H9 (cell line): ENCODE measurements around the gene MYRF. TPM values are rescaled to one million over a fixed set of nuclear protein-coding genes. Genes with fewer than 3 reads are reported as not detected.

Experiments
- DNase-seq: peaks from one replicate; pipeline ENCODE4 v3.0.0-alpha.2; 2017
- H2AFZ ChIP-seq: one replicate; pipeline ENCODE4 v1.6.1; 2013; ENCODE audit warnings: mild to moderate bottlenecking, low read length, control low read depth, moderate library complexity
- H2AK5ac ChIP-seq: 2 replicates; pipeline ENCODE4 v1.6.1; 2013; ENCODE audit warnings: low read length, control low read depth, mixed read lengths; ENCODE audit not compliant: insufficient read length
- H2BK120ac ChIP-seq: one replicate; pipeline ENCODE4 v1.6.1; 2013; ENCODE audit warnings: low read depth, mild to moderate bottlenecking, low read length, control low read depth, inconsistent platforms; ENCODE audit not compliant: poor library complexity, severe bottlenecking
- H2BK12ac ChIP-seq: 2 replicates; pipeline ENCODE4 v1.6.1; 2013; ENCODE audit warnings: low read length, control low read depth, mixed read lengths, low read depth; ENCODE audit not compliant: insufficient read length
- H2BK15ac ChIP-seq: 2 replicates; pipeline ENCODE4 v1.6.1; 2013; ENCODE audit warnings: low read depth, low read length, control low read depth
- H2BK20ac ChIP-seq: one replicate; pipeline ENCODE4 v1.6.1; 2013; ENCODE audit warnings: low read depth, mild to moderate bottlenecking, low read length, control low read depth, inconsistent platforms; ENCODE audit not compliant: poor library complexity, severe bottlenecking
- H2BK5ac ChIP-seq: 2 replicates; pipeline ENCODE4 v1.6.1; 2013; ENCODE audit warnings: low read length, control low read depth, mixed read lengths; ENCODE audit not compliant: insufficient read length
- H3K14ac ChIP-seq: 2 replicates; pipeline ENCODE4 v1.6.1; 2013; ENCODE audit warnings: low read length, control low read depth; ENCODE audit not compliant: insufficient read depth
- H3K18ac ChIP-seq: 2 replicates; pipeline ENCODE4 v1.6.1; 2013; ENCODE audit warnings: low read depth, mild to moderate bottlenecking, mixed read lengths, low read length, control low read depth; ENCODE audit not compliant: insufficient read length
- H3K23ac ChIP-seq: 2 replicates; pipeline ENCODE4 v1.6.1; 2013; ENCODE audit warnings: low read length, control low read depth, mixed read lengths, low read depth; ENCODE audit not compliant: insufficient read length
- H3K23me2 ChIP-seq: 2 replicates; pipeline ENCODE4 v1.6.1; 2013; ENCODE audit warnings: low read depth, mild to moderate bottlenecking, mixed read lengths, low read length, control low read depth; ENCODE audit not compliant: insufficient read length, poor library complexity, severe bottlenecking
- H3K27ac ChIP-seq: 2 replicates; pipeline ENCODE4 v1.5.1; 2013; ENCODE audit warnings: low read length, control low read depth, mixed read lengths, low read depth; ENCODE audit not compliant: insufficient read length
- H3K27me3 ChIP-seq: 2 replicates; pipeline ENCODE4 v1.6.1; 2013; ENCODE audit warnings: low read length, control low read depth, inconsistent platforms; ENCODE audit not compliant: insufficient read depth
- H3K4ac ChIP-seq: 2 replicates; pipeline ENCODE4 v1.6.1; 2013; ENCODE audit warnings: low read depth, mild to moderate bottlenecking, control low read depth, inconsistent platforms, low read length, moderate library complexity
- H3K4me1 ChIP-seq: 2 replicates; pipeline ENCODE4 v1.6.1; 2013; ENCODE audit warnings: low read length, control low read depth, inconsistent platforms; ENCODE audit not compliant: insufficient read depth
- H3K4me2 ChIP-seq: 2 replicates; pipeline ENCODE4 v1.6.1; 2013; ENCODE audit warnings: low read length, control low read depth, mixed read lengths; ENCODE audit not compliant: insufficient read length, insufficient read depth
- H3K56ac ChIP-seq: 2 replicates; pipeline ENCODE4 v1.6.1; 2013; ENCODE audit warnings: low read depth, mild to moderate bottlenecking, mixed read lengths, low read length, control low read depth; ENCODE audit not compliant: insufficient read length
- H3K79me1 ChIP-seq: 2 replicates; pipeline ENCODE4 v1.6.1; 2013; ENCODE audit warnings: low read depth, mild to moderate bottlenecking, moderate library complexity, low read length, control low read depth, inconsistent platforms; ENCODE audit not compliant: insufficient read depth, poor library complexity, severe bottlenecking
- H3K79me2 ChIP-seq: 2 replicates; pipeline ENCODE4 v1.6.1; 2013; ENCODE audit warnings: low read length, control low read depth, inconsistent platforms; ENCODE audit not compliant: insufficient read depth
- H3K9ac ChIP-seq: 2 replicates; pipeline ENCODE4 v1.6.1; 2013; ENCODE audit warnings: low read length, control low read depth, mixed read lengths; ENCODE audit not compliant: insufficient read length; ENCODE audit errors: extremely low read depth
- H3K9me3 ChIP-seq: one replicate; pipeline ENCODE4 v1.6.1; 2013; ENCODE audit warnings: low read depth, low read length, inconsistent platforms; ENCODE audit not compliant: control insufficient read depth
- H3T11ph ChIP-seq: one replicate; pipeline ENCODE4 v1.6.1; 2013; ENCODE audit warnings: mild to moderate bottlenecking, low read length, control low read depth, inconsistent platforms
- H4K20me1 ChIP-seq: one replicate; pipeline ENCODE4 v1.6.1; 2013; ENCODE audit not compliant: control insufficient read depth, insufficient read length, insufficient read depth
- H4K5ac ChIP-seq: 2 replicates; pipeline ENCODE4 v1.6.1; 2013; ENCODE audit warnings: low read depth, mild to moderate bottlenecking, mixed read lengths, low read length, control low read depth; ENCODE audit not compliant: insufficient read length
- H4K8ac ChIP-seq: replicated peaks from 2 replicates; pipeline ENCODE4 v1.6.1; 2013; ENCODE audit warnings: low read length, control low read depth, mixed read lengths, low read depth; ENCODE audit not compliant: insufficient read length
- H4K91ac ChIP-seq: 2 replicates; pipeline ENCODE4 v1.6.1; 2013; ENCODE audit warnings: low read depth, mild to moderate bottlenecking, moderate library complexity, mixed read lengths, low read length, control low read depth; ENCODE audit not compliant: insufficient read length
- H3K27ac Mint-ChIP-seq, 3 experiments: 2 replicates in 2 of 3; 3 replicates in 1 of 3; pipeline ENCODE4 v1.8.0; 2020 to 2021; ENCODE audit warnings: mixed read lengths in 3 of 3, mild to moderate bottlenecking in 1 of 3, moderate library complexity in 1 of 3
- H3K27me3 Mint-ChIP-seq: 2 replicates; pipeline ENCODE4 v1.8.0; 2021; ENCODE audit warnings: low read depth, mild to moderate bottlenecking, moderate library complexity, mixed read lengths
- H3K36me3 Mint-ChIP-seq, 3 experiments: 2 replicates in 2 of 3; 3 replicates in 1 of 3; pipeline ENCODE4 v1.8.0; 2020 to 2021; ENCODE audit warnings: low read depth in 3 of 3, mixed read lengths in 3 of 3; ENCODE audit not compliant: insufficient read depth in 1 of 3
- H3K4me1 Mint-ChIP-seq, 2 experiments: 2 replicates each; pipeline ENCODE4 v1.8.0; 2020; ENCODE audit warnings: mixed read lengths in 2 of 2
- H3K4me3 Mint-ChIP-seq, 2 experiments: 2 replicates in 1 of 2; 3 replicates in 1 of 2; pipeline ENCODE4 v1.8.0; 2020 to 2021; ENCODE audit warnings: mild to moderate bottlenecking in 2 of 2, mixed read lengths in 2 of 2, moderate library complexity in 1 of 2
- H3K9me3 Mint-ChIP-seq, 2 experiments: 2 replicates in 1 of 2; 3 replicates in 1 of 2; pipeline ENCODE4 v1.8.0; 2020; ENCODE audit warnings: mild to moderate bottlenecking in 2 of 2, mixed read lengths in 2 of 2, moderate library complexity in 1 of 2
- WGBS: extraction: QIAGEN DNeasy Blood & Tissue Kit; methylation state at CpG from one replicate; pipeline ENCODE4 v1.1.7; 2013; ENCODE audit warnings: missing lambda C conversion rate, low lambda C conversion rate, mixed read lengths; ENCODE audit not compliant: insufficient read length; ENCODE audit errors: extremely low coverage; 5-methylcytosine and 5-hydroxymethylcytosine counted together
- total RNA-seq: library from RNA; stranded (reverse); gene quantifications from 2 replicates; pipeline ENCODE4 v1.2.1, GENCODE V29; 2021
- TF ChIP-seq, protein P1 (sequence below): fragments of 200-600 bp; sonication (generic); conservative IDR thresholded peaks from 3 replicates; pipeline ENCODE4 v1.8.0; 2021; ENCODE audit warnings: antibody characterized with exemption, mild to moderate bottlenecking

Gene MYRF
- total RNA-seq, 1 experiment from 2014 or later = 13.9 TPM

- Histone ChIP-seq H2BK20ac (no peak overlapping the region), H3K79me2 (peaks cover 38% of the 10 kb centered on the region; the same call in 1 of the 2 replicates), H3K4me2 (no peak overlapping the region), H2BK120ac (no peak overlapping the region), H3K79me1 (peaks cover 4% of the 10 kb centered on the region), H4K8ac (no peak overlapping the region), H3T11ph (no peak overlapping the region), H4K20me1 (no peaks in the 10 kb centered on the region), H3K4ac (no peak overlapping the region), H3K18ac (no peak overlapping the region), H3K23me2 (peaks cover 9% of the 10 kb centered on the region), H3K56ac (no peak overlapping the region), H2BK5ac (no peak overlapping the region), H2AFZ (no peak overlapping the region), H3K9ac (no peak overlapping the region), H2BK12ac (no peak overlapping the region), H4K5ac (no peak overlapping the region), H3K27me3 (no peaks in the 10 kb centered on the region), H2AK5ac (no peak overlapping the region), H3K14ac (no peak overlapping the region), H3K23ac (no peak overlapping the region), H2BK15ac (no peak overlapping the region), H3K27ac (peak overlapping the region; percentile 27), H3K9me3 (no peaks in the 10 kb centered on the region), H3K4me1 (peaks cover 11% of the 10 kb centered on the region; the same call in 1 of the 2 replicates), H4K91ac (no peak overlapping the region)
- WGBS = no CpG with 5 or more reads among the region's 11 CpGs
- Mint-ChIP-seq H3K36me3 (peaks cover 29 to 50% (median 48%) of the 10 kb centered on the region in 3 experiments; a peak in 6 of 7 replicates), H3K4me1 (peaks cover 58 to 63% of the 10 kb centered on the region in 2 experiments), H3K27ac (peak overlapping the region; percentile 92 to 98 (median 96)), H3K27me3 (no peaks in the 10 kb centered on the region), H3K4me3 (peak overlapping the region; percentile 17 to 70; a peak in 3 of 5 replicates), H3K9me3 (no peaks in the 10 kb centered on the region)
- TF ChIP-seq, protein P1, sequence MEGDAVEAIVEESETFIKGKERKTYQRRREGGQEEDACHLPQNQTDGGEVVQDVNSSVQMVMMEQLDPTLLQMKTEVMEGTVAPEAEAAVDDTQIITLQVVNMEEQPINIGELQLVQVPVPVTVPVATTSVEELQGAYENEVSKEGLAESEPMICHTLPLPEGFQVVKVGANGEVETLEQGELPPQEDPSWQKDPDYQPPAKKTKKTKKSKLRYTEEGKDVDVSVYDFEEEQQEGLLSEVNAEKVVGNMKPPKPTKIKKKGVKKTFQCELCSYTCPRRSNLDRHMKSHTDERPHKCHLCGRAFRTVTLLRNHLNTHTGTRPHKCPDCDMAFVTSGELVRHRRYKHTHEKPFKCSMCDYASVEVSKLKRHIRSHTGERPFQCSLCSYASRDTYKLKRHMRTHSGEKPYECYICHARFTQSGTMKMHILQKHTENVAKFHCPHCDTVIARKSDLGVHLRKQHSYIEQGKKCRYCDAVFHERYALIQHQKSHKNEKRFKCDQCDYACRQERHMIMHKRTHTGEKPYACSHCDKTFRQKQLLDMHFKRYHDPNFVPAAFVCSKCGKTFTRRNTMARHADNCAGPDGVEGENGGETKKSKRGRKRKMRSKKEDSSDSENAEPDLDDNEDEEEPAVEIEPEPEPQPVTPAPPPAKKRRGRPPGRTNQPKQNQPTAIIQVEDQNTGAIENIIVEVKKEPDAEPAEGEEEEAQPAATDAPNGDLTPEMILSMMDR = no peak
- DNase-seq = no peak
Observed at GRCh38 chr11:61833471-61833870, 81.0 kb downstream of the MYRF start.
